ENCODE results near the gene RBMS1. TPM values are rescaled to one million over a fixed set of nuclear protein-coding genes. Genes with fewer than 3 reads are reported as not detected.

The RBMS1 gene
- total RNA-seq, 1 donor from 2014 or later = 75.3 TPM

GRCh38 chr2:160239436-160239835, 254.2 kb downstream of the RBMS1 start:
- no peak for DNase-seq (ENCODE audit: low spot score)
- intact Hi-C loops (cut with DNase I) = no loop called here

- intact Hi-C loops (cut with DNase I) = no loop called here
- no peak for DNase-seq (ENCODE audit: low spot score)
These were observed 255.2 kb downstream of the RBMS1 start for GRCh38 chr2:160238392-160238791.

DNA sequence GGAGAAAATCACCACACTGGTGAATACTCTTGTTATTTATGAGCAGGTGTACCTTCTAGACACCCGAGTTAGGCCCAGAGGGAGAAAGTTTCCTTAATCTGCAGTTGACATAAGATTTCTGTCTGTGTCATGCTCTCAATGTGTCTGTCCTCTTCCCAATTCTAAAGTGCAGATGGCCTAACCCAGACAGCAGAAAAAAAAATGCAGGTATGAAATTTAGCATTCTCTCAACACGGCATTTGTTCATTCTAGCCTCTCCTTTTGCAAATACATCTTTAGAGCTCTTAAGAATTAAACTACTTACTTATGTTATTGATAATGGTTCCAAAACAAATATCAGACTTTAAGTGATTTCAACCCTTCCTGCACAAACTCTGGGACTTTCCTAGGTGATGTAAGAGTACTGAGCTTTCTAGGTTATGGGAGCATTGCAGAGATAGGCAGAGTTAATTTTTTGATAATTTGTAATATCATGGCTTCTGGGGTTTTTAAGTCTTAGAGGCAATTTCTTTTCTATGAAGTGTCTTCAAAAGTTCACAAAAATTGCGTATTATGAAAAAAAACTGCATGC, 260.6 kb downstream of the RBMS1 start:
- DNase-seq (ENCODE audit: low spot score) = no peak
- intact Hi-C loops (cut with DNase I) = no loop called here

- DNase-seq (ENCODE audit: low spot score) = no peak
- intact Hi-C loops (cut with DNase I) = no loop called here
These were observed 264.0 kb downstream of the RBMS1 start for GRCh38 chr2:160229591-160229990.

DNA sequence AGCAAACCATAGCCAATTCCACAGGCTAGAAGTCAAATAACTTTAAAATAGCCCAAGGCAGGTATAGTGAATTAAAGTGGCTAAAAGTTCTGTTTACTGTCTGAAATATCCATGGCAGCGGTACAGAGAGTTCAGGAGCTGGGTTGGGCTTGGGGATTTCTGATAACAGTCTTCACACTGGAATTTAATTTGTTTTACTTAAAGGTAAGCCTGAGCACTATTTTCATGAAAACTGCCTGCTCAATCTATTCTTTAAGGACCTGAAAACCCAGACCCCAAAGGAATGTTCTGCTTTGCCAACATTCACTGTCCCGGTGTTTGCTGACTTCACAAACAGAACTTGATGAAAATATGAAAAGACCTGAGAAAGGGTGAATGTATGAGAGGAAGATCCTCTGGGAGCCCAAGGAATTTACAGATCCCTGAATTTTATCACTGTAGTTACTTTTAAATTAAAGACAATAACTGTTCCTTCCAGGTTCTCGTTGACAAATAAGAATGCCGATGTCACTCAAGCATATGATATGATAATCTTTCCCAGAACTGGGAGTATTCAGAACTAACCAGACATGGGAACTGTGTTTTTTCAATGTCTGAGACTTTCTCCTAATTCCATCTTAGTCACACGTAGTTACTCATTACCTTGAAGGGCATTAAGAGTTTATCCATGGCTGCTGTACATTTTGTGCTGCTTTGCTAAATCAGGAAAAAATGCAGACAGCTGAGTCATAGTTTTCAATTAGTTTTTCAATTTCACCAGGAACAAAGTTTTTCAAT, 265.3 kb downstream of the RBMS1 start:
- intact Hi-C loops (cut with DNase I) = no loop called here
- no peak for DNase-seq (ENCODE audit: low spot score)

DNA sequence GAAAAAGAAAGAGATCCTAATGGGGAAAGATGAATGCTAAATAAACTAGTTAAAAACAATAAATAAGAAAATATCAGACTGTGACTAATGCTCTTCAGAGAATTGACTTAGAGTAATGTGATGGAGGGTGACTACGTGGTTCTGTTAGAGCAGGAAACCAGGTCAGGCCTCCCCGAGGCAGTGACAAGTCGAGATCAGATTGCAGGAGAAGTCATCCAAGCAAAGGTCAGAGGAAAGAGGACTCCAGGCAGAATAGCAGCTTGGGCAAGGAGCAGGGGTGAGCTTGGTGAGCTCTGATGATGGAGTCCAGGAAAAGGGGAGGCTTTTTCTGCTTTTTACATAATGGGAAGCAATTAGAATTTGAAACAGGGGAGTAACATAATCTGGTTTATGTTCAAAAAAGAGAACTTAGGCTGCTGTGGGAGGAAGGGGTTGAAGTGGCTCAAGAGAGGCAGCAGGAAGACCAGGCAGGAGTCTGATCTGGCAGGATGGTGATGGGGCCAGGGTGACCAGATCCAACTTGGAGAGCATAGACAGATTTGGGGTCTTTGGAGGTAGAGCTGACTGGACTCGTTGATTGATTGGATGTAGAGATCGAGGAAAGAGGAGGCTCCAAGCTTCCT, 266.2 kb downstream of the RBMS1 start:
- no peak for DNase-seq (ENCODE audit: low spot score)
- intact Hi-C loops (cut with DNase I) = no loop called here

DNA sequence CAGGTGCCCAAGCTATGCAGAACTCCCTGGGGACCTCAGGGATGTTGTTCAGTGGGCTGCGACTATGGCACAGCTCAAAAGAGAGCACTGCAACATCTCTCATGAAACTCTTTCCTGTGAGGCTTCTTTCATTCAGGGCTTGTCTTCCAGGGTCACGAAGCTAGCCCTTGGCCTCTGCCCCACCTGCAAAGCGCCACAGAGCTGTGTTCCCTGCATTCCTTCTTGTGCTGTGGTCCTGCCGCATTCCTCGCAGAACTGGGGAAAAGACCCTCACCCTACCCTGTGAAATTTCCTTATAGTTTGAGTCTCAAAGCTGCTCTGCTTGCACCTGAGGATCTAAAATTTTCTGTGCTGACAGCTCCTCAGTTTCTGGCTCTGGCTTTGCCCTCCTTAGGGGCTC, 267.2 kb downstream of the RBMS1 start:
- no peak for DNase-seq (ENCODE audit: low spot score)
- intact Hi-C loops (cut with DNase I) = no loop called here

DNA sequence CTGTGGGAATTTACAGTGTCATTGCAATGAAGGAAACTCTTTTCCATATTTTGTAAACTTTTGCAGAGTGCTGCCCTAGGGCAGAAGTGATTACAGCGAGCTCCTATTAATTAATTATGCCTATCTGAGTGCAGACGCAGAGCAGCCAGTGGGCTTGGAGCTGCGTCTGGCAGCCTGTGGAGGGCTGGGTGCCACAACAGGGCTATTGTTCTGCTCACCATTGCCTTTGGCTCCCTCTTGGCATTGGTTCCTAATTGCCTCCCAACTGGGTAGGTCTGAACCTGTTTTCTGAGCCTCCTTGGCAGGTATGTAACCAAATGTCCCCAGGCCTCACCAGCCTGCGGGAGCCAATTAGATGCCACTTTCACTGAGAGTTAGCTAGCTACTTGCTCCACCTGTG, 267.9 kb downstream of the RBMS1 start:
- intact Hi-C loops (cut with DNase I) = no loop called here
- DNase-seq (ENCODE audit: low spot score) = no peak

DNA sequence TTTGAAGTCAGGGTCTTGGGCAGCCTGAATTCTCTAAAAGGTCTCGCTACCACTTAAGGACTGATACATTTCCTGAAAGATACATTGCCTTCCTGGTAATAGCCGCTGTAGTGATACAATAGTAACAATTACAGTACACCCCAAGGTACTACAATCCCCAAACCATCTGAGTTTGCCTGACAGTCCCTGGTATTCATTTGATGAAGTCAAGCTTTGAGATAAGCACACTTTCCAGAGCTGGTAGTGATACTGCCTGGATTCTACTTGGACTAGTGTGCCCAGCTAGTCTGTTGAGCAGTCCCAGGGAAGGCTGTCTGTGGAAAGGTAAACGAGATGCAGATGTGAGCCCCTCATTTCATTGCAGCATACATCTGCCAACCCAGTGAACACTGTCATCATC, 269.1 kb downstream of the RBMS1 start:
- intact Hi-C loops (cut with DNase I) = no loop called here
- no peak for DNase-seq (ENCODE audit: low spot score)

DNA sequence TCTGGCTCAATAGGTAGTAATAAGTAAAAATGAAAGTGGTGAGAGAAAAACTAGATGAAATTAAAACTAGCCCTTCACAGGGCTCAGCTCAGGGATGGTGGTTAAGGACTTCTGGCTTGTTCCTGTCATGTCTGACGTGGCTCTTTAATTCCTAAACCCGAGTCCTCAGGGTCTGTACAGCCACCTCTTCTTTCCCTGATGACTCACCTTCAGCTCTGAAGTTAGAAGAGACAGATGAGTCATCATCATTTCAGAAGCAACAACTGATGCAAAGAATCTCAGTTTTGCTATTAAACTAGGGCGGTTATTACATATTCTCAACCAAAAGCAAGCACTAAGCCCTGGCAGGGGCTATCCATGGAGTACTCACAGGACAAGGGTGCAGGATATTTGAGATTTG, 269.5 kb downstream of the RBMS1 start:
- intact Hi-C loops (cut with DNase I) = no loop called here
- DNase-seq (ENCODE audit: low spot score) = no peak

DNA sequence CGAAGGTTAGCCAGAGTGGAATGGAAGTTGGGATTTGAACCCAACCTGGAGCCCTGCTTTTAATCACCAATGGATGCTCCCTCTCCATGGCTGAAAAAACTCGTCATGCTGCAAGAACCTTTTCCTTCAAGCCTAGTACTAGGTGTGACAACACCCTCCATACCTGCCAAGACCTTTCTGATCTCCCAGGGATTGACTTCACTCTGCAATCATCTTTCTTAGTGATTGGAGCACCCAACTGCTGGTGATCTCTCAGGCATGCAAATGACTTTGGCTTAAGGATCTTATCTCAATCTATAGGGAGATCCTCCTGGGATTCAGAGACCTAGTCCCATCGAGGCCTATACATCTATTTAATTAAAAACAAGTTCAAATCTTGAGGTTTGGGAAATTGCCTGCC, 270.0 kb downstream of the RBMS1 start:
- intact Hi-C loops (cut with DNase I) = no loop called here
- no peak for DNase-seq (ENCODE audit: low spot score)

GRCh38 chr2:160222546-160223283, 270.9 kb downstream of the RBMS1 start:
- DNase-seq (ENCODE audit: low spot score) = no peak
- intact Hi-C loops (cut with DNase I) = no loop called here
